GM12878 (cell line): ENCODE measurements around the gene SLC12A5.

Experiments used
- KDM1A ChIP-seq: fragments of 200-600 bp; sonication (generic); IDR thresholded peaks from 2 replicates; pipeline ENCODE4 v1.6.1; 2016; ENCODE audit warnings: borderline replicate concordance
- TF ChIP-seq, protein P1 (sequence below), 3 experiments: IDR thresholded peaks in 2 of 3; conservative IDR thresholded peaks in 1 of 3; 2 replicates each; pipeline ENCODE4 v1.5.1; 2011; ENCODE audit warnings: low read depth in 3 of 3, low read length in 3 of 3, mild to moderate bottlenecking in 3 of 3, control low read depth in 2 of 3, moderate library complexity in 2 of 3, inconsistent platforms in 1 of 3, mixed read lengths in 1 of 3; ENCODE audit not compliant: control insufficient read depth in 2 of 3, insufficient read depth in 1 of 3; ENCODE audit errors: extremely low read depth in 1 of 3

DNA sequence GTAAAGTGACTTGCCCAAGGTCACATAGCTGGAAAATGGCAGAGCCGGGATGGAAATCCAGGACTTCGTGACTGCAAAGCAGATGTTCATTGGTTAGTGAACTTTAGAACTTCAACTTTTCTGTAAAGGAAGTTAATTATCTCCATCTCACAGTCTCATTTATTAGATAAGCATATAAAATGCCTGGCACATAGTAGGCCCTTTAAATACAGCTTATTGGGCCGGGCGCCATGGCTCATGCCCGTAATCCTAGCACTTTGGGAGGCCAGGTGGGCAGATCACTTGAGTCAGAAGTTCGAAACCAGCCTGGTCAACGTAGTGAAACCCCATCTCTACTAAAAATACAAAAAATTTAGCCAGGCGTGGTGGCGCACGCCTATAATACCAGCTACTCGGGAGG, 22.1 kb upstream of the SLC12A5 start:
- no peak for TF ChIP-seq KDM1A
- TF ChIP-seq, protein P1, sequence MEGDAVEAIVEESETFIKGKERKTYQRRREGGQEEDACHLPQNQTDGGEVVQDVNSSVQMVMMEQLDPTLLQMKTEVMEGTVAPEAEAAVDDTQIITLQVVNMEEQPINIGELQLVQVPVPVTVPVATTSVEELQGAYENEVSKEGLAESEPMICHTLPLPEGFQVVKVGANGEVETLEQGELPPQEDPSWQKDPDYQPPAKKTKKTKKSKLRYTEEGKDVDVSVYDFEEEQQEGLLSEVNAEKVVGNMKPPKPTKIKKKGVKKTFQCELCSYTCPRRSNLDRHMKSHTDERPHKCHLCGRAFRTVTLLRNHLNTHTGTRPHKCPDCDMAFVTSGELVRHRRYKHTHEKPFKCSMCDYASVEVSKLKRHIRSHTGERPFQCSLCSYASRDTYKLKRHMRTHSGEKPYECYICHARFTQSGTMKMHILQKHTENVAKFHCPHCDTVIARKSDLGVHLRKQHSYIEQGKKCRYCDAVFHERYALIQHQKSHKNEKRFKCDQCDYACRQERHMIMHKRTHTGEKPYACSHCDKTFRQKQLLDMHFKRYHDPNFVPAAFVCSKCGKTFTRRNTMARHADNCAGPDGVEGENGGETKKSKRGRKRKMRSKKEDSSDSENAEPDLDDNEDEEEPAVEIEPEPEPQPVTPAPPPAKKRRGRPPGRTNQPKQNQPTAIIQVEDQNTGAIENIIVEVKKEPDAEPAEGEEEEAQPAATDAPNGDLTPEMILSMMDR (IDR thresholded peaks at IDR 0.05 in 2 of 3, conservative IDR thresholded peaks at IDR 0.05 in 1 of 3; ENCODE audit: control insufficient read depth in 2 of 3, extremely low read depth in 1 of 3, insufficient read depth in 1 of 3, low read depth in 3 of 3, low read length in 3 of 3), result no peak
